Dedifferentiated amniotic fluid mesenchymal stem cell (primary cell): ENCODE measurements around the gene EIF4E3.
A peak's percentile ranks its signal among the peaks of the same experiment; 100 is the strongest.

Experiments used
- DNase-seq: peaks from one replicate; pipeline ENCODE4 v3.0.0-alpha.2; 2016; ENCODE audit errors: extremely low spot score

The EIF4E3 gene

GRCh38 chr3:71690341-71690841 is 34.8 kb downstream of the EIF4E3 start:
- peak; percentile 28 for DNase-seq

GRCh38 chr3:71689291-71689690 is 35.9 kb downstream of the EIF4E3 start:
- no peak for DNase-seq

- no peak for DNase-seq
Observed at GRCh38 chr3:71688121-71688520, 37.1 kb downstream of the EIF4E3 start.

- no peak for DNase-seq
Observed at GRCh38 chr3:71685686-71686085, 39.5 kb downstream of the EIF4E3 start.

GRCh38 chr3:71684757-71685386 is 40.3 kb downstream of the EIF4E3 start:
- peak; percentile 82 for DNase-seq

- DNase-seq = no peak
Observed at GRCh38 chr3:71684046-71684756, 41.0 kb downstream of the EIF4E3 start.

GRCh38 chr3:71681224-71681668 is 44.0 kb downstream of the EIF4E3 start:
- DNase-seq = peak; percentile 75

GRCh38 chr3:71680603-71681002 is 44.6 kb downstream of the EIF4E3 start:
- DNase-seq = peak; percentile 57

- DNase-seq = no peak
Observed at GRCh38 chr3:71676931-71677330, 48.3 kb downstream of the EIF4E3 start.

GRCh38 chr3:71673486-71673885 is 51.7 kb downstream of the EIF4E3 start:
- DNase-seq = no peak

GRCh38 chr3:71672807-71673206 is 52.4 kb downstream of the EIF4E3 start:
- DNase-seq = no peak

GRCh38 chr3:71672340-71672739 is 52.9 kb downstream of the EIF4E3 start:
- DNase-seq = no peak

- DNase-seq = no peak
Observed at GRCh38 chr3:71671216-71671845, 53.9 kb downstream of the EIF4E3 start.

GRCh38 chr3:71662568-71662967 is 62.6 kb downstream of the EIF4E3 start:
- DNase-seq = no peak

GRCh38 chr3:71662056-71662455 is 63.1 kb downstream of the EIF4E3 start:
- DNase-seq = no peak

- DNase-seq = no peak
Observed at GRCh38 chr3:71659864-71660591, 65.2 kb downstream of the EIF4E3 start.

- no peak for DNase-seq
Observed at GRCh38 chr3:71657831-71658530, 67.2 kb downstream of the EIF4E3 start.

GRCh38 chr3:71655061-71655460 is 70.1 kb downstream of the EIF4E3 start:
- DNase-seq = no peak

GRCh38 chr3:71653414-71653807 is 71.8 kb downstream of the EIF4E3 start:
- no peak for DNase-seq

GRCh38 chr3:71652781-71653413 is 72.3 kb downstream of the EIF4E3 start:
- peak; percentile 66 for DNase-seq

- DNase-seq = no peak
Observed at GRCh38 chr3:71651625-71652024, 73.6 kb downstream of the EIF4E3 start.
